ENCODE measurements around the gene SELPLG.

SELPLG gene

GRCh38 chr12:108630481-108631207 lies 3.0 kb downstream of the SELPLG start:
- no peak for TF ChIP-seq CTCF (IDR thresholded peaks at IDR 0.05)

GRCh38 chr12:108629824-108630476 lies 3.7 kb downstream of the SELPLG start:
- no peak for TF ChIP-seq CTCF (IDR thresholded peaks at IDR 0.05)

- TF ChIP-seq CTCF (IDR thresholded peaks at IDR 0.05), result no peak
Observed at GRCh38 chr12:108629151-108629550, 4.5 kb downstream of the SELPLG start.

- no peak for TF ChIP-seq CTCF (IDR thresholded peaks at IDR 0.05)
Observed at GRCh38 chr12:108627134-108627920, 6.4 kb downstream of the SELPLG start.

- TF ChIP-seq CTCF (IDR thresholded peaks at IDR 0.05), result no peak
Observed at GRCh38 chr12:108625228-108625627, 8.5 kb downstream of the SELPLG start.

GRCh38 chr12:108623577-108623976 lies 10.1 kb downstream of the SELPLG start:
- TF ChIP-seq CTCF (IDR thresholded peaks at IDR 0.05), result no peak

- TF ChIP-seq CTCF (IDR thresholded peaks at IDR 0.05), result no peak
Observed at GRCh38 chr12:108622921-108623514, 10.7 kb downstream of the SELPLG start.
